Fibroblast of gingiva (primary cell): ENCODE measurements around the gene TTC23L.

Experiments used
- DNase-seq: peaks from one replicate; pipeline ENCODE4 v3.0.0-alpha.2; 2011; ENCODE audit warnings: low read depth

TTC23L gene

DNA sequence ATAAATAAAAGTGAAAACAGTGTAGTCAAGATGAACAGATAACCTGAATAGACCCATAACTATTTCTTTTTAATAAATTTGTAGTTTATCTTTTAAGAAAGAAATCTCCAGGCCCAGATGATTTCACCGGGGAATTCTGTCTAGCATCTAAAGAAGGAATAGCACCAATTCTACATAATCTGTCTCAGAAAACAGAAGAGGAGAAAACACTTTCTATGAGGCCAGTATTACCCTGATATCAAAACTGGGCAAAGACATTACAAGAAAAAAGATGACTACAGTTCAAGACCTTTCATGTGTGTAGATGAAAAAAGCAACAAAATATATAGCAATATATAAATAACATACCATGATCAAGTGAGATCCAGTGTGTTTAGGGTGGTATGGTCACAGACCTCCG is 31.4 kb downstream of the TTC23L start:
- no peak for DNase-seq

- DNase-seq = no peak
Measured at GRCh38 chr5:34876275-34876674, 37.3 kb downstream of the TTC23L start.

DNA sequence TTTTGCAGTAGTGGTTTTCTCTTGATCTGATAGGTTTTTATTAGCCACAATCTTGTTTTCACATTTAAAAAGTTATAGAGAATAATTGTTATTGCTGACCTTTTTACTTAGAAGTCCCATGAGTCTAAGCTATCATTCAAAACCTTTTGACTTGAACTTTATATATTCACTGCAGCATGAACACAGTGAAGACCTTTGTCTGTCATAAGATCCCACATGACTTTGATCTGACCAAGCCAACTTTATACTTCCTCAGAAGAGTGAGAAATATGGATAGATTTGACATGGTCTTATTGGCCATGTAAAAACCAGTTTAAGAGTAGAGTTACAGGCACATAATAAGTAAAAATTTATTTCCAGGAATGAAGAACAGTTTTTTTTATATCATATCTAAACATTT is 42.3 kb downstream of the TTC23L start:
- DNase-seq = no peak

- DNase-seq = no peak
Measured at GRCh38 chr5:34886392-34887119, 47.6 kb downstream of the TTC23L start.

DNA sequence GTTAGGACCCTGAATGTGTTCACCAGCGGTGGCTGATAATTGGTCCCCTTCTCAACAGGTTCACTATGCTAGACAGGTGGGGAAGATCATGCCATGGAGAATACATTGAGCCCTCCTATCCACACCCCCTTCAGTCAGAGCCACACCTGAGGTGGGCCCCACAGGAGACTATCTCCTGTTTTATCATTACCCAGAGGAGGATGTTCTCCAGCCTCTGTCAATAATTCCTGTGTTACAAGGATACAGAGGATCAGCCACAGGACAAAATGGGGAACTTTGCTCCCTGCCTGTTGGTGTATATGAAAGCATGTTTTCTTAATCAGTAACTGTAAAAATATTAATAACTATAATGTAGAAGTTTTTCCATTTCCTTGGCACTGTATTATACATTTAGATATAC is 50.4 kb downstream of the TTC23L start:
- no peak for DNase-seq

- peak; percentile 98 for DNase-seq
Measured at GRCh38 chr5:34891981-34892380, 53.0 kb downstream of the TTC23L start.

DNA sequence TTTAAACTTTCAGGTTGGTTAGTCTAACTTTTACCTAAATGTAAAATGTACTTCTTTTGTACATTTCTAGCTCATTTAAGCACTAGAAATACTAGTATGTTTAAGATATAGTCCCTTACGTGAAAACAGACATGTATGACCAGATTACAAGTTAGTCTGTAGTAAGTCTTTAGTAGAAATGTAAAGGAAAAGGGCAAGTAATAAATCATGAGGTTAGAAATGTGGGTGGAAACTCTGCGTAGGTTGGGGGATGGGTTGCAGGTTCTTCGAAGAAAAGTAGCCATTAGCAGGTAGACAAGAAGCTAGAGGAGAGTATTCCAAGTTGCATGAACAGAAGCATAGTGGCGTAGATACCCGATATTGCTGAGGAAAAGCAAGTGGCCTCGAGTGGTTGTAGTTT is 53.5 kb downstream of the TTC23L start:
- no peak for DNase-seq

DNA sequence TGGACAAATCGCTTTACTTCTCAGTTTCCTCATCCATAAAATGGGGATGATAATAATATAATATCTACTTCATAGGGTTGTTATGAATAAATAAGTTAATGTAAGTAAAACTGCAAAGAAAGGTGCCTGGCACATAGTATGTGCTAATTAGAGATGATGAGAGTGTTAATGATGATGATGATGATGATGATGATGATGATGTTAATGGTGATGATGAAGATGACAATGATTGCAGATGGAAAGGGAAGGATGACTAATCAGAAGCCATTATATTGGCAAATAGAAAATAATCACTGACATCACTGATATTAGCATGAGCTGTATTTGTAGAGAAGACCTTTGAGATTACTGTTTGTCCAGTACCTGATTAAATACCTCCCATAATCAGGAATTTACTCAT is 55.8 kb downstream of the TTC23L start:
- no peak for DNase-seq

GRCh38 chr5:34895641-34896419 is 56.9 kb downstream of the TTC23L start:
- DNase-seq = peak; percentile 68

- no peak for DNase-seq
Measured at GRCh38 chr5:34897646-34898045, 58.7 kb downstream of the TTC23L start.

GRCh38 chr5:34898258-34898895 is 59.4 kb downstream of the TTC23L start:
- DNase-seq = peak; percentile 65

DNA sequence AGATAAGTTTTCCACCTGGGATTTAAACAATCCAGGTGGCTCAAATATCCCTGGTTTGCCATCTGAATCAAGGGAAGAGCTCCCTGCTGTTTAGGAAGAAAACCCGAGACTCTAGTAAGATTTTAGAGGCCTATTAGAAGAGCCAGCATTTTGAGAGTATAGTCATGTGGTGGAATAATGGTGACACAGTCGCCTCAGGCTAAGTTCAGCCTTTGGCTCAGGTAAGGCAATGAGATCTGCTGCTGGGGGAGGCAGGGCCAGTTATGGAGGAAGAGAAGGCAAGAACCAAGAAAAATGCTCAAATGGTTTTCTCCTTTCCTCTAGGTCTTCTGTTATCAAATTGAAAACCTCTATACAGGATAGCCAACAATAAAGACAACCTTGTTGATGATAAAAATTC is 60.1 kb downstream of the TTC23L start:
- no peak for DNase-seq

GRCh38 chr5:34900652-34901051 is 61.7 kb downstream of the TTC23L start:
- no peak for DNase-seq

DNA sequence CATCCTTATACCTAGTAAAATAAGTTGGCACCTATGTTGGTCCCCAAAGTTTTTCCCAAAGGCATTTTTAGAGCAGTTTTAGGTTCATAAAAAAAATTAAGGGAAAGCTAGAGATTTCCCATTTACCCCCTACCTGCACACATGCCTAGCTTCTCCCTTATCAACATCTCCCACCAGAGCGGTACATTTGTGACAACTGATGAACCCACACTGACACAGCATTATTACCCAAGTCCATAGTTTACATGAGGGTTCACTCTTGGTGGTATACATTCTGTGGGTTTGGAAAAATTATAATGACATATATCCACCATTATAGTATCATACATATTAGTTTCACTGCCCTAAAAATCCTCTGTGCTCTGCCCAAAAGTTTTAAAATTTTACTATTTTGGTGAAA is 64.3 kb downstream of the TTC23L start:
- DNase-seq = no peak

DNA sequence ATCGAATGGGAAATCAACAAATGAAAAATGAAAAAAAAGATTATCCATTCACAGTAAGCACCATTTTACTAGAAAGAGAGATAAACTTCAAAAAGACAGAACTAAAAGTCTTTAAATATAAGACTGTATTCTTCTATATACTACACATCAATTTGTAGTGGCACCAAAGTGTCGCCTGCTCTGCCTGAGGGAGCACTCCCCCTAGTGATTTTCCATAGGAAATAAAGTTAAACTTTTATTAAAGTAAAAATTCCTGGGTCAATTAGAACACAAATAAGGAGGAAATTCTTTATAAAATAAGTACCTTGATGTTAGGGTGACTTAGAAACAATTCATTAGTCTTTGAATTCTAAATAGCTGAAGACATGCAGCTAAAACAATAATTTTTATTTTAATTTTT is 66.6 kb downstream of the TTC23L start:
- DNase-seq = no peak

GRCh38 chr5:34913072-34913471 is 74.1 kb downstream of the TTC23L start:
- DNase-seq = peak; percentile 89

- DNase-seq = peak; percentile 20
Measured at GRCh38 chr5:34914671-34915138, 75.7 kb downstream of the TTC23L start.

- DNase-seq = peak; percentile 97
Measured at GRCh38 chr5:34915139-34915855, 76.3 kb downstream of the TTC23L start, which contains the start of the genes BRIX1 and RAD1. TSS of gene BRIX1 (plus strand) at chr5:34915711. CDS start at chr5:34915739, 28 bp downstream. TSS of gene RAD1 (minus strand) at chr5:34915504. CDS start at chr5:34914892, 612 bp downstream.

GRCh38 chr5:34915856-34916192 is 76.9 kb downstream of the TTC23L start:
- DNase-seq = no peak

GRCh38 chr5:34916518-34916917 is 77.6 kb downstream of the TTC23L start:
- DNase-seq = no peak

- no peak for DNase-seq
Measured at GRCh38 chr5:34918025-34918424, 79.1 kb downstream of the TTC23L start.

DNA sequence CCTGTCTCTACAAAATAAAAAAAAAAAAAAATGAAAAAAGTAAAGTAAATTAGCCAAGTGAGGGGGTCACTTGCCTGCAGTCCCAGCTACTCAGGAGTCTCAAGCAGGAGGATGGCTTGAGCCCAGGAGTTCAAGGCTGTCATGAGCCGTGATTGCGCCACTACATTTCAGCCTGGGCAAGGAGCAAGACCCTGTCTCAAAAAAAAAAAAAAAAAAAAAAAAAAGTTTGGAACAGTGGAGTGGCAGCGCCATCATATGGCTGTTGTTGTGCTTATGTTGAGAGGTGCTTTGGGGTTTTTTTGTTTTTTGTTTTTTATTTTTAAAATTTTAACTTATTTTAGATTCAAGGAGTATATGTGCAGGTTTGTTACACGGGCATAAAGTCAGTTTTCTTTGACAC is 80.1 kb downstream of the TTC23L start:
- no peak for DNase-seq
